ENCODE results near the gene UTP11. TPM values are rescaled to one million over a fixed set of nuclear protein-coding genes. Genes with fewer than 3 reads are reported as not detected.

The UTP11 gene
- total and polyA plus RNA-seq, 2 donors from 2014 or later: 24.2 to 26.2 TPM

GRCh38 chr1:38073534-38074301 lies 61.2 kb downstream of the UTP11 start:
- no peaks in the 10 kb centered on the region for H3K36me3 ChIP-seq (ENCODE audit: control insufficient read depth in 2 of 3, insufficient read depth in 3 of 3, low read length in 3 of 3)
- H3K9me3 ChIP-seq (ENCODE audit: control insufficient read depth in 2 of 3, insufficient read depth in 1 of 3, low read length in 3 of 3): no peaks in the 10 kb centered on the region
- intact Hi-C loops (cut with DNase I): no loop called here
- no peaks in the 10 kb centered on the region for H3K4me1 ChIP-seq (ENCODE audit: control insufficient read depth in 2 of 3, insufficient read depth in 2 of 3, low read depth in 1 of 3, low read length in 3 of 3)
- no peak for TF ChIP-seq CTCF (IDR thresholded peaks at IDR 0.05; ENCODE audit: borderline replicate concordance, extremely low read depth, insufficient read depth)
- H3K4me3 ChIP-seq (ENCODE audit: low read length in 3 of 3): no peak overlapping the region
- H3K27ac ChIP-seq (ENCODE audit: low read depth in 2 of 2, low read length in 2 of 2): no peak overlapping the region
- H3K27me3 ChIP-seq (ENCODE audit: control insufficient read depth, insufficient read depth, low read length): peaks cover 2% of the 10 kb centered on the region
- no peak for DNase-seq
- H3K9ac ChIP-seq (ENCODE audit: low read length in 3 of 3): no peak overlapping the region
- no peak for FAIRE-seq

- Histone ChIP-seq H3K9ac (ENCODE audit: low read length in 3 of 3) (no peak overlapping the region), H3K4me1 (ENCODE audit: control insufficient read depth in 2 of 3, insufficient read depth in 2 of 3, low read depth in 1 of 3, low read length in 3 of 3) (no peaks in the 10 kb centered on the region), H3K27me3 (ENCODE audit: control insufficient read depth, insufficient read depth, low read length) (peaks cover 2% of the 10 kb centered on the region), H3K9me3 (ENCODE audit: control insufficient read depth in 2 of 3, insufficient read depth in 1 of 3, low read length in 3 of 3) (no peaks in the 10 kb centered on the region), H3K36me3 (ENCODE audit: control insufficient read depth in 2 of 3, insufficient read depth in 3 of 3, low read length in 3 of 3) (no peaks in the 10 kb centered on the region), H3K27ac (ENCODE audit: low read depth in 2 of 2, low read length in 2 of 2) (no peak overlapping the region), H3K4me3 (ENCODE audit: low read length in 3 of 3) (no peak overlapping the region)
- DNase-seq (no peak), FAIRE-seq (no peak)
- intact Hi-C loops (cut with DNase I): no loop called here
- no peak for TF ChIP-seq CTCF (IDR thresholded peaks at IDR 0.05; ENCODE audit: borderline replicate concordance, extremely low read depth, insufficient read depth)
These were observed 61.8 kb downstream of the UTP11 start for GRCh38 chr1:38074302-38074677.

Other genes starting within 250 kb of the UTP11 start
- gene EPHA10, start 247.6 kb upstream of the UTP11 start, total RNA-seq: 0.88 TPM
- not detected for gene EPHA10, start 247.6 kb upstream of the UTP11 start, polyA plus RNA-seq (ENCODE audit: insufficient read depth, low read depth, low replicate concordance)
- 4.7 TPM for gene MANEAL, start 218.9 kb upstream of the UTP11 start, total RNA-seq
- gene MANEAL, start 218.9 kb upstream of the UTP11 start, polyA plus RNA-seq (ENCODE audit: insufficient read depth, low read depth, low replicate concordance): 4.6 TPM
- 37.2 TPM for gene C1orf122, start 204.9 kb upstream of the UTP11 start, total RNA-seq
- 147 TPM for gene C1orf122, start 204.9 kb upstream of the UTP11 start, polyA plus RNA-seq (ENCODE audit: insufficient read depth, low read depth, low replicate concordance)
- 9.0 TPM for gene YRDC, start 204.5 kb upstream of the UTP11 start, total RNA-seq
- gene YRDC, start 204.5 kb upstream of the UTP11 start, polyA plus RNA-seq (ENCODE audit: insufficient read depth, low read depth, low replicate concordance): 11.0 TPM
- gene MTF1, start 153.1 kb upstream of the UTP11 start, total RNA-seq: 26.7 TPM
- 2.2 TPM for gene MTF1, start 153.1 kb upstream of the UTP11 start, polyA plus RNA-seq (ENCODE audit: insufficient read depth, low read depth, low replicate concordance)
- gene INPP5B, start 65.7 kb upstream of the UTP11 start, total RNA-seq: 32.9 TPM
- gene INPP5B, start 65.7 kb upstream of the UTP11 start, polyA plus RNA-seq (ENCODE audit: insufficient read depth, low read depth, low replicate concordance): 8.4 TPM
- gene SF3A3, start 22.7 kb upstream of the UTP11 start, total RNA-seq: 50.7 TPM
- gene SF3A3, start 22.7 kb upstream of the UTP11 start, polyA plus RNA-seq (ENCODE audit: insufficient read depth, low read depth, low replicate concordance): 28.7 TPM
- 19.6 TPM for gene FHL3, start 7.2 kb upstream of the UTP11 start, total RNA-seq
- 8.2 TPM for gene FHL3, start 7.2 kb upstream of the UTP11 start, polyA plus RNA-seq (ENCODE audit: insufficient read depth, low read depth, low replicate concordance)
- gene POU3F1, start 34.1 kb downstream of the UTP11 start, total RNA-seq: not detected
- not detected for gene POU3F1, start 34.1 kb downstream of the UTP11 start, polyA plus RNA-seq (ENCODE audit: insufficient read depth, low read depth, low replicate concordance)

Data from kidney (tissue), 14 donors.